ENCODE data around the gene KRTAP12-2.

- TF ChIP-seq CTCF (IDR thresholded peaks at IDR 0.05) (no peak), POLR2A (IDR thresholded peaks at IDR 0.05) (no peak)
Observed at GRCh38 chr21:44706706-44707581, 40.2 kb upstream of the KRTAP12-2 start.
